Neuron (in vitro differentiated cells): ENCODE data around the gene PPP1CA.

Experiments used
- H2AFZ ChIP-seq: one replicate; pipeline ENCODE4 v1.6.1; 2013; ENCODE audit warnings: low read depth, mild to moderate bottlenecking, inconsistent platforms, low read length, moderate library complexity
- H3K27me3 ChIP-seq: one replicate; pipeline ENCODE4 v1.6.1; 2013; ENCODE audit warnings: low read length; ENCODE audit not compliant: insufficient read depth
- H3K36me3 ChIP-seq: one replicate; pipeline ENCODE4 v1.6.1; 2013; ENCODE audit warnings: low read length; ENCODE audit not compliant: insufficient read depth
- H3K4me1 ChIP-seq: one replicate; pipeline ENCODE4 v1.6.1; 2013; ENCODE audit warnings: low read length; ENCODE audit not compliant: insufficient read depth
- H3K4me3 ChIP-seq: 2 replicates; pipeline ENCODE4 v1.5.1; 2013; ENCODE audit warnings: mild to moderate bottlenecking, low read length, moderate library complexity
- H3K9me3 ChIP-seq: one replicate; pipeline ENCODE4 v1.6.1; 2013; ENCODE audit warnings: low read length

PPP1CA gene

GRCh38 chr11:67387518-67387917, 14.1 kb downstream of the PPP1CA start:
- Histone ChIP-seq H3K36me3 (no peaks in the 10 kb centered on the region), H3K4me3 (no peak overlapping the region), H2AFZ (no peak overlapping the region), H3K27me3 (no peaks in the 10 kb centered on the region), H3K9me3 (no peaks in the 10 kb centered on the region), H3K4me1 (peaks cover 11% of the 10 kb centered on the region)

GRCh38 chr11:67387069-67387468, 14.6 kb downstream of the PPP1CA start:
- Histone ChIP-seq H3K4me3 (no peak overlapping the region), H2AFZ (no peak overlapping the region), H3K4me1 (peaks cover 8% of the 10 kb centered on the region), H3K27me3 (no peaks in the 10 kb centered on the region), H3K36me3 (no peaks in the 10 kb centered on the region), H3K9me3 (no peaks in the 10 kb centered on the region)

GRCh38 chr11:67384851-67385366, 16.7 kb downstream of the PPP1CA start:
- Histone ChIP-seq H3K9me3 (no peaks in the 10 kb centered on the region), H2AFZ (no peak overlapping the region), H3K4me3 (no peak overlapping the region), H3K4me1 (no peaks in the 10 kb centered on the region), H3K36me3 (no peaks in the 10 kb centered on the region), H3K27me3 (no peaks in the 10 kb centered on the region)

GRCh38 chr11:67382276-67383136, 19.2 kb downstream of the PPP1CA start:
- no peaks in the 10 kb centered on the region for H3K9me3 ChIP-seq
- H2AFZ ChIP-seq, result no peak overlapping the region
- no peaks in the 10 kb centered on the region for H3K4me1 ChIP-seq
- no peaks in the 10 kb centered on the region for H3K27me3 ChIP-seq
- H3K4me3 ChIP-seq, result no peak overlapping the region
- H3K36me3 ChIP-seq, result no peaks in the 10 kb centered on the region

- Histone ChIP-seq H3K4me1 (peaks cover under 1% of the 10 kb centered on the region), H3K4me3 (no peak overlapping the region), H3K27me3 (no peaks in the 10 kb centered on the region), H2AFZ (no peak overlapping the region), H3K36me3 (no peaks in the 10 kb centered on the region), H3K9me3 (no peaks in the 10 kb centered on the region)
Observed at GRCh38 chr11:67381244-67381972, 20.2 kb downstream of the PPP1CA start.

- H3K4me1 ChIP-seq, result peaks cover 18% of the 10 kb centered on the region
- H3K4me3 ChIP-seq, result no peak overlapping the region
- no peaks in the 10 kb centered on the region for H3K9me3 ChIP-seq
Observed at GRCh38 chr11:67379061-67380058, 22.3 kb downstream of the PPP1CA start.

GRCh38 chr11:67378544-67378943, 23.1 kb downstream of the PPP1CA start:
- Histone ChIP-seq H3K9me3 (no peaks in the 10 kb centered on the region), H3K4me1 (peaks cover 26% of the 10 kb centered on the region), H3K4me3 (no peak overlapping the region), H3K27me3 (no peaks in the 10 kb centered on the region), H2AFZ (no peak overlapping the region), H3K36me3 (no peaks in the 10 kb centered on the region)

More at GRCh38 chr11:67379061-67380058, 22.3 kb downstream of the PPP1CA start:
- H2AFZ ChIP-seq, result no peak overlapping the region
- no peaks in the 10 kb centered on the region for H3K36me3 ChIP-seq
- H3K27me3 ChIP-seq, result no peaks in the 10 kb centered on the region

GRCh38 chr11:67376873-67377808, 24.5 kb downstream of the PPP1CA start:
- Histone ChIP-seq H3K4me1 (peaks cover 31% of the 10 kb centered on the region), H3K9me3 (no peaks in the 10 kb centered on the region), H3K4me3 (no peak overlapping the region), H3K36me3 (no peaks in the 10 kb centered on the region), H2AFZ (no peak overlapping the region), H3K27me3 (no peaks in the 10 kb centered on the region)

GRCh38 chr11:67376063-67376820, 25.4 kb downstream of the PPP1CA start:
- H3K4me1 ChIP-seq, result peaks cover 40% of the 10 kb centered on the region
- H3K9me3 ChIP-seq, result no peaks in the 10 kb centered on the region
- no peak overlapping the region for H3K4me3 ChIP-seq
- H3K27me3 ChIP-seq, result no peaks in the 10 kb centered on the region
- H2AFZ ChIP-seq, result no peak overlapping the region
- no peaks in the 10 kb centered on the region for H3K36me3 ChIP-seq

GRCh38 chr11:67375320-67376055, 26.2 kb downstream of the PPP1CA start:
- no peaks in the 10 kb centered on the region for H3K9me3 ChIP-seq
- no peaks in the 10 kb centered on the region for H3K36me3 ChIP-seq
- H3K4me3 ChIP-seq, result no peak overlapping the region
- H2AFZ ChIP-seq, result no peak overlapping the region
- H3K4me1 ChIP-seq, result peaks cover 47% of the 10 kb centered on the region
- no peaks in the 10 kb centered on the region for H3K27me3 ChIP-seq
